Esophagus muscularis mucosa (tissue), 4 donors: ENCODE data around the gene WDR19. TPM values are rescaled to one million over a fixed set of nuclear protein-coding genes. Genes with fewer than 3 reads are reported as not detected.

Source experiments
- DNase-seq: peaks from one replicate; pipeline ENCODE4 v3.0.0-alpha.2; 2017; ENCODE audit errors: extremely low spot score
- H3K27ac ChIP-seq, 4 donors: fragments of 200-600 bp; sonication (generic); replicated peaks in 1 of 4; 1 replicate in 3 of 4; 2 replicates in 1 of 4; pipeline ENCODE4 v1.5.1; 2016 to 2019; ENCODE audit warnings: mild to moderate bottlenecking in 1 of 4
- H3K27me3 ChIP-seq, 4 donors: fragments of 200-600 bp; sonication (generic); one replicate each; pipeline versions ENCODE4 v1.5.1 to v1.6.0; 2016 to 2019
- H3K36me3 ChIP-seq, 4 donors: fragments of 200-600 bp; sonication (generic); one replicate each; pipeline ENCODE4 v1.5.1; 2016 to 2019
- H3K4me1 ChIP-seq, 4 donors: fragments of 200-600 bp; sonication (generic); one replicate each; pipeline ENCODE4 v1.5.1; 2016 to 2019
- H3K4me3 ChIP-seq, 4 donors: fragments of 200-600 bp; sonication (generic); 1 replicate in 2 of 4; 2 replicates in 2 of 4; pipeline ENCODE4 v1.5.1; 2016 to 2019; ENCODE audit warnings: mild to moderate bottlenecking in 4 of 4, moderate library complexity in 1 of 4
- H3K9me3 ChIP-seq, 4 donors: fragments of 200-600 bp; sonication (generic); 1 replicate in 3 of 4; 2 replicates in 1 of 4; pipeline ENCODE4 v1.5.1; 2016 to 2019
- CTCF ChIP-seq, 3 experiments: fragments of 200-600 bp in 2 of 3; fragments of 450-650 bp in 1 of 3; sonication (generic) in 2 of 3; IDR thresholded peaks; one replicate each; pipeline ENCODE4 v1.5.1; 2017 to 2019; ENCODE audit warnings: antibody characterized with exemption in 3 of 3, mild to moderate bottlenecking in 2 of 3, moderate library complexity in 1 of 3
- EP300 ChIP-seq: sonication (generic); formaldehyde crosslinking; IDR thresholded peaks from one replicate; pipeline ENCODE4 v1.6.1; 2017; ENCODE audit warnings: antibody characterized with exemption
- POLR2A ChIP-seq: fragments of 450-650 bp; IDR thresholded peaks from one replicate; pipeline ENCODE4 v1.6.1; 2017; ENCODE audit warnings: antibody characterized with exemption, moderate library complexity, mild to moderate bottlenecking, low read depth
- POLR2AphosphoS5 ChIP-seq, 2 donors: sonication (generic); formaldehyde crosslinking; IDR thresholded peaks; one replicate each; pipeline ENCODE4 v1.6.1; 2017; ENCODE audit warnings: antibody characterized with exemption in 2 of 2
- WGBS: methylation state at CpG from one replicate; pipeline ENCODE4 v1.1.5; 2018; 5-methylcytosine and 5-hydroxymethylcytosine counted together
- intact Hi-C: fragments of 100-400 bp; cut with DNase I; formaldehyde crosslinking; loops from one replicate; pipeline ENCODE4 v1.15.1; 2023
- small RNA-seq, 3 donors: library from RNA; depleted of rRNA; stranded (forward); fragments of <200 nt; gene quantifications; one replicate each; pipeline ENCODE3, GENCODE V24; 2016
- total RNA-seq, 4 donors: library from RNA; depleted of rRNA; stranded (reverse); fragments of >200 nt; gene quantifications; one replicate each; pipeline versions ENCODE4 v1.1.0 to v1.2.1, GENCODE V29; 2016

Gene WDR19
- total RNA-seq, 4 donors from 2014 or later = 22.1 to 32.4 (median 26.0) TPM

DNA sequence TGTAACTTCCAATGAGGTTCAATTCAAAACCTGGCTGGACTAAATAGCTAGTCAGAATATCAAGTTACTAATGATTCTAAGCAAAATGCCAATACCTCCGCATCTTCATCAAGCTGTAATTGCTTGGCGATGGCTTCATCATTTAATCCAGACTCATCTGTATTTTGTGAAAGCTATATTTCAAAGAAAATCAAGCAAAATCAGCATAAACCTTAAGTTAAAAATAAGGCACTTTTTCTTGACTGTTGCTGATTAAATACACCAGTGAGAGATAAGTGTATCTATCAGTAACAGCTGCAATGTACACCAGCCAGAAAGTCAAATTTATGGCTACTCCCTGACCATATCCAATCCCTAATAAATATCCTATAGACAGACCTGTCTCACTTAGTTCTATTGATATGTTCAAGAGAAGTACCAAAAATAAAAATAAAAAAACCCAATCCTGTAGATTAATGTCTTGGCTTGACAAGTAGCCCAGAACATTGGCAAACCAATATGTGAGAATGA, 144.2 kb downstream of the WDR19 start:
- no peaks in the 10 kb centered on the region for H3K9me3 ChIP-seq
- H3K27ac ChIP-seq = no peak overlapping the region
- peaks cover 0 to 46% (median 26%) of the 10 kb centered on the region in 4 donors for H3K36me3 ChIP-seq
- no peak for DNase-seq
- no peak overlapping the region for H3K4me3 ChIP-seq
- intact Hi-C loops = no loop called here
- TF ChIP-seq POLR2A (no peak), CTCF (IDR thresholded peaks at IDR 0.05) (no peak), EP300 (no peak), POLR2AphosphoS5 (IDR thresholded peaks at IDR 0.05) (no peak)
- H3K4me1 ChIP-seq = no peaks in the 10 kb centered on the region
- 96% methylated on average over 2 of the region's 2 CpGs for WGBS
- H3K27me3 ChIP-seq = no peaks in the 10 kb centered on the region

DNA sequence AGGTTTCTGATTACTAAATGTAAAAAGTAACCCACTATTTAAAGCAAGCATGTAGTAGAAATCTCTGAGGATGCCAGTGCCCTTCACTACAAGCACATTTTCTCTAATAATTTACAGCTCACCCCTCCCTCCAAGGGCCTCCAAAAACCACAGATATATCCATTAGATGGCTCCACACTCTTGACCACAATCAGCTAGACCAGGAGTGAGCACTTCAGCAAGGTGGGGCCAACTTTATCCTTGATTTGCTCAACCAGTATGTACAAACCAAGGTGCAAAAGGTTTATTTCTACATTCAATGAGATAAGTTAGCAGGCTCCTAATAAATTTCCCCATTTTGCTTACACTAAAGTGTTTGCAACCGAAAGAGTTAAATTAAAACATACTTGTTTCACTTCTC, 148.0 kb downstream of the WDR19 start:
- H3K4me3 ChIP-seq = no peak overlapping the region
- no peak for DNase-seq
- 90% methylated on average over 1 of the region's 1 CpG for WGBS
- no peak overlapping the region for H3K27ac ChIP-seq
- H3K4me1 ChIP-seq = peaks cover 0 to 5% (median 0%) of the 10 kb centered on the region in 4 donors
- no peaks in the 10 kb centered on the region for H3K9me3 ChIP-seq
- no peaks in the 10 kb centered on the region for H3K27me3 ChIP-seq
- intact Hi-C loops = no loop called here
- H3K36me3 ChIP-seq = peaks cover 0 to 22% (median 14%) of the 10 kb centered on the region in 4 donors
- TF ChIP-seq POLR2A = no peak

DNA sequence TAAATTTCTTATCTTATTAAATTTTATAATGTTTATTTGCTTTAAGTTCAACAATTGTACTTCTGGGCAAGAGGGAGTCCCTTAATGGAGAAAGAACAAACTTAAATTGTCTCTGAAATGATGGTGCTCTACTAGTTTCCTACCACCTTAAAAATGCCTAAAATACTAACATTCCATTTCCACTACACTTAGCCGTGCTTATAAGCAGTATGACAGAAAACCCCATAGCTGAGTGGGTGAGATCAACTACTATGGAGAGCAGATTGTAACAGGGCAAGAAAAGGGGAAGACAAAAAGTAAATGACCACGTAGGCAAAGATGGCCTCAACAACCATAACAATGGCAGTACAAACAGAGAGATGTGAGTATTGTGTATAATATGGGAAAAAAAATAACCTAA, 148.9 kb downstream of the WDR19 start:
- peaks cover 0 to 13% (median 0%) of the 10 kb centered on the region in 4 donors for H3K4me1 ChIP-seq
- H3K27ac ChIP-seq = no peak overlapping the region
- intact Hi-C loops = no loop called here
- H3K9me3 ChIP-seq = no peaks in the 10 kb centered on the region
- no peaks in the 10 kb centered on the region for H3K27me3 ChIP-seq
- TF ChIP-seq POLR2A (no peak), POLR2AphosphoS5 (IDR thresholded peaks at IDR 0.05) (no peak), EP300 (no peak), CTCF (IDR thresholded peaks at IDR 0.05) (no peak)
- no peak for DNase-seq
- no peak overlapping the region for H3K4me3 ChIP-seq
- H3K36me3 ChIP-seq = peaks cover 0 to 13% (median 6%) of the 10 kb centered on the region in 4 donors
- 90% methylated on average over 2 of the region's 2 CpGs for WGBS

Small RNA genes lying within 50 kb of the gene (small RNA-seq; reads per million reads assigned to genes)
- gene RNU6-32P = 0 reads per million in 3 donors

Other genes with a start within 250 kb of the WDR19 start
- under 1 TPM in 1 of 4 donors, not detected in 3; 0.50 TPM for gene TMEM156, start 150.1 kb upstream of the WDR19 start, total RNA-seq
- gene KLHL5, start 120.3 kb upstream of the WDR19 start, total RNA-seq = 100 to 1,000 TPM in 3 of 4 donors, 10 to 100 TPM in 1; 92.7 to 187 (median 111) TPM
- gene RFC1, start 183.8 kb downstream of the WDR19 start, total RNA-seq = 10 to 100 TPM; 30.6 to 37.4 (median 33.9) TPM
- gene KLB, start 224.4 kb downstream of the WDR19 start, total RNA-seq = under 1 TPM in 1 of 4 donors, not detected in 3; under 0.01 TPM